Left ventricle myocardium superior (tissue), 1 donor: Measurements from ENCODE around the gene USP3. TPM values are rescaled to one million over a fixed set of nuclear protein-coding genes. Genes with fewer than 3 reads are reported as not detected.
"Not testable (repeated sequence)": the region's sequence is repeated elsewhere in the genome, so short reads cannot be mapped to it uniquely, and the experiment has no call there.

Experiments used
- ATAC-seq: fragments of 200-7000 bp; cut with Tn5 transposase; one replicate; pipeline ENCODE4 v1.9.1; 2020; ENCODE audit warnings: mild to moderate bottlenecking, moderate library complexity
- DNase-seq: peaks from one replicate; pipeline ENCODE4 v3.0.0-alpha.2; 2020
- intact Hi-C: fragments of 100-400 bp; cut with micrococcal nuclease; formaldehyde crosslinking; loops from one replicate; pipeline ENCODE4 v1.11.0; 2022
- total RNA-seq: library from RNA; stranded (reverse); fragmentation: NEBNext Ultra II Directional; extraction: Animal tissue kit (Norgen Biotek cat#: 25700); gene quantifications from one replicate; pipeline ENCODE4 v1.2.1, GENCODE V29; 2021
- donor health status: DM: no; HTN: yes; CAD: no; lungs with severe emphysema.

USP3 gene
- total RNA-seq, 1 donor from 2014 or later, result 18.1 TPM

DNA sequence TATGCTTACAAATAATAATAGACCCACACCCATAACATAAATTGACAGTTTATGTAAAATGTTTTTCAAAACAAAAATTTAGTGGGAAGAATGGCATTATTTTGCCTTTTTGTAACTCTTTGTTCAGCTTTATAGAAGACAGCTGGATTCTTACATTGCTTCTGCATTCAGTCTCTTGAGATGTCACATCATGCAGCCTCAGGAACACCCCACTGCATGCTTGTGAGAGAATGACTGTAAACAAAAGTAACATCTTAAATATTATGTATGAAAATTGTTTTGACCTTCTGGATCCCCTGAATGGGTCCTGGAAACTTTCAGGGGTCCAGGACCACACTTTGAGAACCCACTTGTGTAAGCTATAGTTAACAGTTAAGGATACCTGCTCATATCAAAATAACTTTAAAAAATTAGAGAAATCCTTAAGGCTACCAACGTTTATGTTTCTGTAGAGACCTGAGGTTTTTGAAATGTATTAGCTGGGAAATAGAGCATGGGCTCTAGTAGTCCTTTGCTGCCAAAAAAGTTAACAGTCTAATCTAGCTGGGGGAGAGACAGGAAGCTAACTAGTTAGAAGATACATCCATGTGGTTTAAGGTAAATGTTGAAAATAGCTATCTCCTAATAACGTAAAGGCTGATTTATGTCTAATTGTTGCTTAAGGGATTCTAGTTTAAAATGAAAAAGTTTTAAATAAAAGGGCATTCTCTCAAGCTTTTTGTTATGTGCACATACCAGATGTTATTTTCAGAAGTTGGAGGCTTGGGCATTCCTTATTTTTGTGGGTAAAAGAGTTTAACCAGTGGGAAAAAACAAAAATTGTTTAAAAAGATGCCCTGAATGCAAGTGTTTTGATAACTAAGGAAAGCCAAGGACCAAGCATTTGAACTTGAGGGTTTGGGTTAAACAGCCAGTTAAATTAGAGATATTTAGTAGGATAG, 3.8 kb downstream of the USP3 start:
- DNase-seq (no peak), ATAC-seq (no peak)
- intact Hi-C loops, result no loop called here

DNA sequence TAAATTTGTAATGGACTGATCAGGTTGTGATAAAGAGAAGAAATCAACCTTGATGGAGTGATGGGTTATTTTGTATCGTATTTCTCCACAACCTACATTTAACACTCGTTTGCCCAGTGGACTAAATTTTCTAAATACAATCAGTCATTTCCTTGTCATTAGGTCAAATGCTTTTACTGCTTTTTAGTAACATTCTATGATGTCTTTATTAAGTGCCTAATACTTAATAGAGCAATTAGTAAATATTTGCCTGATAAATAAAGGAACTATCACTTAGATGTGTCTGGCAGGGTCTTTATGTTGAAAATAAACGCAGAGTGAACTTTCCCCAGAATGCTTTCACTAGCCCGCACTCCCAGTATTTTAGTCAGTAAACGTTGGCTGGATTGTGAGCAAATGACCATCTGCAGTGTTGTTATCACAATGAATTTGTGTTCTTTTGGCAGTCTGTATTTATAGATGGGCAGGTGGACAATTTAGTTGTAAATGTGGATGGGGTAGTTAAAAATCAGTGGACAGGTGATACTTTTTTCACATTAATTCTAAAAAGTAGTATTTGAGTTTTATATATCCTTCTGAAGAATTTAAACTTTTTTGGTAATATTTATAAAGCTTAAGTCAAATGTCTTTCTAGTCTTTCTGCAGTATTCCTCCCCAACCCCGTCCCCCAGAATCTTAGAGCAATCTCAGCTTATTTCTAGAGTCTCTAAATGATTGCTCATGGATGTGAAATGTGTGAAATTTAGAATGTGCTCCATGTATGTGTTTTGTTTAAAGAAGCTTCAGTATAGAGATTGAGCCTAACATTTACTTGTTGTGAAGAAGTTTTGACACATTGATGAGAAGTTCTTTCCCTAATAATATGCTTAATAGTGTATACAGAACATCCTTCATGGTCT, 4.9 kb downstream of the USP3 start:
- DNase-seq, result no peak
- intact Hi-C loops, result no loop called here
- ATAC-seq, result no peak

DNA sequence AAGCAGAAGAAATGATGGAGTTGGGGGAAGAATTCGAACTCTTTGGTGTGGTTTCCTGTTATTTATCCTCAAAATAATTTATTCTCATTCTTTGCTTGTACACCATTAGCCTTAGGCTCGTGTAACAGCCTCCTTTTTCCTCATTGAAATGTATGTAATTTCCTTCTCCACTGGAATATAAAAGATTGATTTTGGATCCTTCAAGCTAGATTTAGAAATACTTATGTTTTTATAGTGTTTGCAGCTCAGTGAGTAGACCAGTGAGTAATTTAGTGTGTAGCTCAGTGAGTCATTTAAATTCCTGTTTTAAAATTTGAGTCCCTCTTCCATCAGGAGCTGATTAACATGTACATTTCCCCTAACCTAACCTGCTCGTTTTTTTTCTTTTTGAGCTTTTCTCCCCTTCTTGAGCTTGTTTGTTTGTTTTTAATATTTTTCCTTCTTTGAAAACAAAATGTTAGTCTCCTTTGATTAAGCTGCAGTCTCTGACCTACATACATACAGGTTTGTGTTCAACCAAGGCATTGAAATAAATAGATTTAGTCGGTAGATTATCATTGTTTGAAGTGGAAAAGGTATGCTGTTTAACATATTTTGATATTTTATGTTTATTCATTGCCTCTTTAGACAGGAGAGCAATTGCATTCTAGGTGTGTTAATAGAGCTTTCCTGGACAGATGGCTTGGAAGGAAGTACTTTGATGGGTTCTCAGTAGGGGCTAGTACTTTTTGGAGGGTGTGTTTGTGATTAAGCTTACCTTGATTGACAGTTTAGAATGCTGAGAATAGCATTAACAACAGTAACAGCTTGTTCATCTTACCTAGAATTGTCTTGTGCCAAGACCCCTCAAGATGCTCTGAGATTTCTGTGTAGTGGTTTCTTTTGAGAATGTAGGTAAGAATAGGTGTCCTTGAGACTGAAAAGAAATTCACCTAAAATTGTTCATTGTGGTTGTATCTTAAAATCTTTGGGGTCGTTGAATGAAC, 5.9 kb downstream of the USP3 start:
- intact Hi-C loops, result no loop called here
- no peak for DNase-seq
- ATAC-seq, result no peak

DNA sequence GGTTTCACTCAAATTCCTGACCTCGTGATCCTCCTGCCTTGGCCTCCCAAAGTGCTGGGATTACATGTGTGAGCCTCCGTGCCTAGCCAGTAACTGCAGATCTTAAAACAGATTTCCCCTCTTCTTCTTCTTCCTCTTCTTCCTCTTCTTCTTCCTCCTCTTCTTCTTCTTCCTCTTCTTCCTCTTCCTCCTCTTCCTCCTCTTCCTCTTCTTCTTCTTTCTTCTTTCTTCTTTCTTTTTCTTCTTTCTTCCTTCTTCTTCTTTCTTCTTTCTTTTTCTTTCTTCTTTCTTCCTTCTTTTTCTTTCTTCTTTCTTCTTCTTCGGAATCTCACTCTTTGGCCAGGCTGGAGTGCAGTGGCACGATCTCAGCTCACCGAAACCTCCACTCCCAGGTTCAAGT, 7.8 kb downstream of the USP3 start:
- ATAC-seq (no peak), DNase-seq (no peak)
- intact Hi-C loops, result no loop called here

DNA sequence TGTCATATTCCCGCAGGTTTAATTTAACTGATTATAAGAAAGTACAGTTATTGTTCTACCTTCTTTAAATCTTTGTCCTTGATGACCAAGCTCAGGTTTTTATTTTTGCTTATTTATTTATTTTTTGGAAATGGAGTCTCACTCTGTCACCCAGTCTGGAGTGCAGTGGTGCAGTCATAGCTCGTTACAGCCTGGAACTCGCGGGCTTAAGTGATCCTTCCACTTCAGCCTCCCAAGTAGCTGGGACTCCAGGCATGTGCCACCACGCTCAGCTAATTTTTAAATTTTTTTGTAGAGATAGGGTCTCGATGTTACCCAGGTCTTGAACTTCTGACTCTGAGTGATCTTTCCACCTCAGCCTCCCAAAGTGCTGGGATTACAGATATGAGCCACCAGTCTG, 8.9 kb downstream of the USP3 start:
- no peak for DNase-seq
- intact Hi-C loops, result no loop called here

DNA sequence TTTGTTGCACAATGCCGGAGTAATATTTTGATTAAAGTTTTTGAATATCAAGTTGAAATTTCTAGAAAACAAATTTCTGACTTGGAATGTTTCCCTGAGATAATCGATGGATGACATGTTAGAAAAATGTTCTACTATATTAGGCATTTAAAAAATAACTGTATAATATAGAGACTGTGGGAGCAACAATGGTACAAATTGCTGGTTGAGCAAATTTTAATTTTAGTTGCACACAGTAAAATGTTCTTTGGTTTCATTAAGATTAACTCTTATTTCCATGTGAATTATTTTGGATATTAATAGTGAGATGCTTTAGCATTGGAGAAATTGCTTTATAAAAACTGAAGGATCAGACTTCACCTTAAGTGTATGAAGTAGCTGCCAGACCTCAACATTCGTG, 9.3 kb downstream of the USP3 start:
- DNase-seq (no peak), ATAC-seq (no peak)
- intact Hi-C loops, result no loop called here

More for the DNA sequence above, 8.9 kb downstream of the USP3 start:
- no peak for ATAC-seq

DNA sequence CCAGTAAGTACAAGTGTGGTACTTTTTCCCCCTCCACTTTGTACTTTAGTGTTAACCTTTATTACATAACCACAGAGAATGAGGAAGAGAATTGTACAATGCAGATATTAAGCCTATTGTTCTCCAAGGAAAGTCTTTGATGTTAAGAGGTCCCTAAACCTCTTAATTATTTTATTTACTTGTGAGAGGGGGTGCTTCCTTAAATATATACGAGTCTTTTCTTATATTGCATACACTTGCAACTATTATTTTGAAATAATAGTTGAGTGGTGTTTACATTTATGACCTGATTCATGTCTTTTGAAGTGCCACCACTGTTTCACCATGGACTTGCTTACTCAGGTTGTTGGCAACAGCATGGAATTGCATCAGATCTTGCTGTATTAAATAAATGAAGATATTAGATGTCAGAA, 10.1 kb downstream of the USP3 start:
- DNase-seq, result no peak
- intact Hi-C loops, result no loop called here
- no peak for ATAC-seq

DNA sequence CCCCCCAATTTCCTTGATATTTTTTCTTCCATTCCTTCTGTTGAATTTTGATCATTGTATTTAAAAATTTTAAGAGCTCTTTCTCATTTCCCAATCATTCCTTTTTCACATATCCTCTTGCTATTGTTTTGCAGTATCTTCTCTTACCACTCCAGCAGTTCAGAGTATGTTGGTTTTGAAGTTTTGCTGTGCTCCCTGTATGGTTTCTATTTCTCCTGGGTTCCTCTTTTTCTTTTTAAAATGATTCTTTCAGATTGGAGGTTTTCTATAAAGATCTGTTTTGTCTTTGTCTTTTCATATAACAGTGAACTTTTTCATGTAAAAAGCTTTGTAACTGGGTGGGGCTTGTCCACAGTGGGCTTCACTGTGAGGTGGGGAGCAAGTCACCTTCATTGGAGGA, 12.8 kb downstream of the USP3 start:
- no peak for DNase-seq
- intact Hi-C loops, result no loop called here
- no peak for ATAC-seq

- intact Hi-C loops, result no loop called here
- ATAC-seq (no peak), DNase-seq (no peak)
These were observed 13.2 kb downstream of the USP3 start for GRCh38 chr15:63517628-63518027.

DNA sequence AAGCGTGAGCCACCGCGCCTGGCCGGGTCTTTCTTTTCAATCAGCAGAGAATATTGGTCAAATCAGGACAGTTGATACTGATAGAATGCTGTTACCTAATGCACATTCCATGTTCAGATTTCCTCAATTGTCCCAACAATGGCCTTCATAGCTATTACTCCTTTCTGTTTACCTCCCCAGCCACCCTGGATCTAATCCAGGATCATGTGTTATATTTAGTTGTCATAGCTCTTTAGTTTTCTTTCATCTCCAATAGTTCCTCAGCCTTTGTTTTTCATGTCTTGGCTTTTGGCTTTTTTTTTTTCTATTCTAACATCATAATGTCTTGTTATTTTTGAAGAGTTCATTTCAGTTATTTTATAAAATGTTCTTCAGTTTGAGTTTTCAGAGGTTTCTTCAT, 14.6 kb downstream of the USP3 start:
- no peak for ATAC-seq
- DNase-seq, result no peak
- intact Hi-C loops, result no loop called here

DNA sequence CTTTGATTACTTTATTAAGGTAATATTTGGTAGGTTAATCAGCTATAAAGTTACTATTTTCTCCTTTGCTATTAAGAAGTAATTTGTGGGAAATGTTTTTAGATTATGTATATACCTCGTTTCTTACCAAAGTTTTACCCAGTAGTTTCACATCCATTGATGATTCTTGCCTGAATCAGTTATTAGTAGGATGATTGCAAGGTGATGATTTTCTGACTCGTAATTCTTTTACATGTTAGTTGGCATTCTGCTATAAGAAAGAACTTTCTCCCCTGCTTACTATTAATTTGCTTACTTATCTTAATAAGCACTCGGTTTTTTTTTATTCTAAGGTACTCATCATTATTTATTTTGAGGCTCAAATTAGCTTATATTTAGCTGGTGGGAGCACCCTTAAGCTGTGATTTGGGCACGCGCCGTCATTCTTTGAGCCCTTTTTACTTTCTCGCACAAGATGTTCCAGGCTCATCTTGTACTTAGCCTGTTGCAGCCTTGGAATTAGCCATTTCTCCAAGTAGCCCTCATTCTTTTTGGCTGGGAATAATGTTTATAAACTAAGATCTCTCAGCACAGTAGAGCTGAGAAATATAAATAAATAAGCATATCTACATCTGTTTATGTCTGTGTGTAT, 15.3 kb downstream of the USP3 start:
- DNase-seq (no peak), ATAC-seq (no peak)
- intact Hi-C loops, result no loop called here

- ATAC-seq, DNase-seq, intact Hi-C loops: not testable (repeated sequence)
These were observed 16.1 kb downstream of the USP3 start for GRCh38 chr15:63520462-63520861.

DNA sequence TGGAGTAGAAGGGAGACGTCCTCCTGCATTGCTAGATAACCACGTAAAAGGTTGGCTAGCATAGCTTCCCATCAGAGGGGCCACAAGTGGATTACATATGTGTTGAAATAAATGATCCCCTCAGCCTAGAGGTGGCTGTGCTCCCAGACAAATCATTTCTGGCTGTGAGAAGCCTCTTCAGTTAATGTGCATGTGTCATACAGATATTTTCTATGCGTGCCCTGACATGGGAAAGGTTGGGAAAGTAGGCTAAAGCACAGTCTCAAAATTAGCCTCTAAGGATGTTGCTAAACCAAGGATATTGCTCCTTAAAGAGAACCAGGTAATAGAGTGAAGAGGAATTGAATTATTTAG, 17.8 kb downstream of the USP3 start:
- DNase-seq, result no peak
- intact Hi-C loops, result no loop called here
- ATAC-seq, result peak; percentile 68

- DNase-seq, result no peak
- intact Hi-C loops, result no loop called here
These were observed 19.1 kb downstream of the USP3 start for GRCh38 chr15:63523306-63523990.

DNA sequence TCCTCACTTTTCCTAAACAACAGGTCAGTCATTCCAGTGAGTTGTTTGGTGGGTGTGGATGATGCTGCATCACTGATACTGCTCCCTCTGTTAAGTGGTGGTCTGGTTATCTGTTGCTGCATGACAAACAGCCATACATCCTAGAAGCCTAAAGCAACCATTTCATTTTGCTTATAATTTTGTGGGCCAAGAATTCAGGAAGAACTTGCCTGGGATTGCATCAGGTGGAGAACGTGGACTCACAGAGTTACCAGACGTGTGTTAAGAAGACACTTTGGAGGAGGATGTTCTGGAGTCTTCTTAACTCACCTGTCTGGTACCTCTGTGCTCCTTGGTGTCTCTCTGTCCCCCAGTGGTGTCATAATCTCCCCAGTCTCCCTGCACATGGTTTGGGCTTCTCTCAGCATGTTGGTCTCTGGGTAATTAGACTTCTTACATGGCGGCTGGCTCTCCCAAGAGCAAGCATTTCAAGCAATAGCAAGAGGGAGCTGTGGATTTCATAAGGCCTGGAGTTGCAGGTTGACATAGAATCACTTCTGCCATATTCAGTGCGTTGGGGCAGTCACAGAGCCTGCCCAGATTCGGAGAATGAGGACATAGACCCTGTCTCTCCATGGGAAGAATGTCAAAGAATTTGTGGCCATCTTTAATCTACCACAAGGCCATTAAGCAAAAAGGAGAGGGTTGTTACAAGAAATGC, 20.1 kb downstream of the USP3 start:
- no peak for DNase-seq
- intact Hi-C loops, result no loop called here
- no peak for ATAC-seq

More at GRCh38 chr15:63523306-63523990, 19.1 kb downstream of the USP3 start:
- peak; percentile 29 for ATAC-seq

DNA sequence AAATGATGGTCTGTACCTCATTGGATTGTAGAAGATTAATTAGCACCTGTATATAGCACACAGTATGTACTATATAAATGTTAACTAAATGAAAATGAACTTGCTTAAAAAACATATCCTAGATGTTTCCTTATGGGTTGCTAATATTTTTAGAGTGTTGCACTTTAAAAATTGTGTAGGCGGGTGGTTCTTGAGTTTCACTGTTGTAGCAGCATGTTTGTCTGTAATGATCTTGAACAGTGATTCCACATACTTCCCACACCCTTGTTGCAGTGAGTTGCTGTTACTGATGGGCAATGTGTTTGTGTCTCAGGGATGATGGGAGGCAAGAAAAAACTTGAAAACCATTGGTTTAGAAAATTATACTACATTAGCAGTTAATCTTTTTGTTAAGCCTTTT, 22.0 kb downstream of the USP3 start:
- ATAC-seq, result no peak

DNA sequence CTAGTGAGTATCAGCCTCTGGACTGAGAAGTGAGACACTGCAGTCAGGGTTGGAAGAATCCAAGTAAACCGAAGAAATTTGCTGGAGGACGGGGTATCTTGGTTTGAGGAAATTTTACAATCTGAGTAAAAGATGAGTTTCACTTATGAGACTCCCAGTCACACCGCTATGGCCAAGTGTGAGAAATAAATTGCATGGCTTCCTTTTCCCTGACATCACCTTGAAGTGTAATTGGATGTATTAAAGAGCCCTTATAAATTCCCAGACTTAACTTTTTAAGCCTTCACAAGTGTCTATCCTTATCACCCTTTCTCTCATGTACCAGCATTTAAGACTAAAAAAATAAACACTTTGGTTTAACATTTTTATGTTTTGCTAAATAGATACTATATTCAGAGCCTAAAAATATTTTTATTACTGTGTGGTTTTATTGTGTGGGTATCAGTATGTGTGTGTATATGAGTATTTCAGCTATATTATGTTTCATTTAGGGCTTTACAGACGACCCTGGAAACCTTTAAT, 23.8 kb downstream of the USP3 start:
- intact Hi-C loops, result no loop called here
- DNase-seq, result no peak
- ATAC-seq, result no peak

More for the DNA sequence above, 22.0 kb downstream of the USP3 start:
- no peak for DNase-seq
- intact Hi-C loops, result no loop called here
